ENCODE data around the gene BCAR1. TPM values are rescaled to one million over a fixed set of nuclear protein-coding genes. Genes with fewer than 3 reads are reported as not detected.

BCAR1 gene
- total RNA-seq = 10 to 100 TPM; 30.1 to 56.9 (median 40.4) TPM
- 10 to 100 TPM; 60.1 to 66.7 TPM for polyA plus RNA-seq

DNA sequence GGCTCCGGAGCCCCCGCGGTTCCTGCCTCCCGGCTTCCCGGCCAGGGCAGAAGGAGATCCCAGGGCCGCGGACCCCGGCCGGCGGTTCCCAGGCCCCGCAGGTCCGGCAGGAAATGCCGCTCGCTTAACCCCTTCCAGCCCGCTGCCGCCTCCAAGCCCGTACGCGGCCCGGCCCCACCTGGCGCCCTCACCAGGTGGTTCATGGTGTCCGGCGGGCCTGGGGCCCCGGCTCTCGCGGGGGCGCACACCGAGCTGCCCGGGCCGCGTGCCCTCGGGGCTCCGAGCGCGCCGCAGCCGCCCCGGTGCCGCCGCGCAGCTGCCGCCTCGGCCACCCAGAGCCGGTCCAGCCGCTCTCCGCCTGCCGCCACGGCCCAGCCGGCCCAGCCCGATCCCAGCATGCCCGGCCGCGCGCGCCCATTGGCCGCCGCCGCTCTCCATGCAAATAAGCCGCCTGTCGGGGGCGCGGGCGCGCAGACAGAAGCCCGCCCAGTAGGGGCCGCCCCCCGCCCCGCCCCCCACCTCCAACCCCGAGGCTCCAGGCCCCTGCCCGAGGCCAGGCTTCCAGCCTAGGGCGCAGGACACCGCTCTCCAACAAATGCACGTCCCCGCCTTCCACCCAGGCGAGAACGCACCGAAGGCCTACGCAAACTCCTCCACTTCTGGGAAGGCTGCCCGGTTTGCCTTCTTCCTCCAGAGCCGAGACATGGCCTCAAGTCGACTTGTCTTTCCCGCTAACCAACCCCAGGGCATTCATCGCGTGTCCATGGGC lies at the start of gene BCAR1:
TSS of gene BCAR1 (minus strand) at position 345 of the 769 bp plus-strand sequence. CDS start at position 203, 142 bp downstream.
- FAIRE-seq (no peak), ATAC-seq (peak; percentile 64 to 79 (median 76)), DNase-seq (peak; percentile 88 to 96 (median 90))
- H3K4me3 ChIP-seq = peak within 1 kb of the TSS; percentile 73 to 95 (median 88)
- peak within 1 kb of the TSS; percentile 95 to 99 (median 97) for H3K27ac ChIP-seq
- WGBS, 2 donors = 1% methylated on average over 53 to 84 of the region's 84 CpGs
- intact Hi-C loops (cut with DNase I) = loop anchor here in 2 of 3 donors (10.0 kb wide), 1 partner anchor 53 kb away; no protein-coding TSS in a partner anchor
- H3K4me1 ChIP-seq = peaks cover 23 to 35% (median 32%) of the 10 kb centered on the region in 3 donors
- no peaks in the 10 kb centered on the region for H3K36me3 ChIP-seq
- TF ChIP-seq, protein P1, sequence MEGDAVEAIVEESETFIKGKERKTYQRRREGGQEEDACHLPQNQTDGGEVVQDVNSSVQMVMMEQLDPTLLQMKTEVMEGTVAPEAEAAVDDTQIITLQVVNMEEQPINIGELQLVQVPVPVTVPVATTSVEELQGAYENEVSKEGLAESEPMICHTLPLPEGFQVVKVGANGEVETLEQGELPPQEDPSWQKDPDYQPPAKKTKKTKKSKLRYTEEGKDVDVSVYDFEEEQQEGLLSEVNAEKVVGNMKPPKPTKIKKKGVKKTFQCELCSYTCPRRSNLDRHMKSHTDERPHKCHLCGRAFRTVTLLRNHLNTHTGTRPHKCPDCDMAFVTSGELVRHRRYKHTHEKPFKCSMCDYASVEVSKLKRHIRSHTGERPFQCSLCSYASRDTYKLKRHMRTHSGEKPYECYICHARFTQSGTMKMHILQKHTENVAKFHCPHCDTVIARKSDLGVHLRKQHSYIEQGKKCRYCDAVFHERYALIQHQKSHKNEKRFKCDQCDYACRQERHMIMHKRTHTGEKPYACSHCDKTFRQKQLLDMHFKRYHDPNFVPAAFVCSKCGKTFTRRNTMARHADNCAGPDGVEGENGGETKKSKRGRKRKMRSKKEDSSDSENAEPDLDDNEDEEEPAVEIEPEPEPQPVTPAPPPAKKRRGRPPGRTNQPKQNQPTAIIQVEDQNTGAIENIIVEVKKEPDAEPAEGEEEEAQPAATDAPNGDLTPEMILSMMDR (IDR thresholded peaks at IDR 0.05) = no peak
- H3K9me3 ChIP-seq = no peaks in the 10 kb centered on the region
- no peaks in the 10 kb centered on the region for H3K27me3 ChIP-seq

DNA sequence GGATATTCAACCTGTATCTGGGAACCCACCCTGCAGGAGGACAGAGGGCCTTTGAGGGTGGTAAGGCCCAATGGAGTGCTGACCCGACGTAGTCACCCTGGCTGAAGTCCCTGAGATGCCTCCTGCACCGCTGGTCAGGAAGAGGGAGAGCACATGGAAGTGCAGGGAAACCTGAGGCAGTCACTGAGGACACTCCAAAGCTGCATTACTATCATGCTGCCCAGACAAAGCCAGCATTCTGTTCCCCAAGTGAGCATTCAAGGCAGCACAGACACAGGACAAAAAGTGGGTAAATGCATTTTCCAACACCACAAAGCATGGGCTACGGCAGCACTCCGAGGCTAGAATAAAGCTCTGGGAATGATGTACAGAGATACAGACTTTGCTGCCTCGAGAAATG lies 46.8 kb upstream of the BCAR1 start:
- DNase-seq = no peak
- ATAC-seq = no peak
- no peak for FAIRE-seq
- WGBS, 2 donors = 78 to 89% methylated on average over 6 of the region's 6 CpGs
- H3K4me3 ChIP-seq = no peak overlapping the region
- TF ChIP-seq, protein P1 (IDR thresholded peaks at IDR 0.05) = no peak
- no peaks in the 10 kb centered on the region for H3K9me3 ChIP-seq
- no peaks in the 10 kb centered on the region for H3K4me1 ChIP-seq
- intact Hi-C loops (cut with DNase I) = no loop called here
- H3K27ac ChIP-seq = no peak overlapping the region
- H3K27me3 ChIP-seq = no peaks in the 10 kb centered on the region
- peaks cover 0 to 24% (median 0%) of the 10 kb centered on the region in 3 donors for H3K36me3 ChIP-seq

DNA sequence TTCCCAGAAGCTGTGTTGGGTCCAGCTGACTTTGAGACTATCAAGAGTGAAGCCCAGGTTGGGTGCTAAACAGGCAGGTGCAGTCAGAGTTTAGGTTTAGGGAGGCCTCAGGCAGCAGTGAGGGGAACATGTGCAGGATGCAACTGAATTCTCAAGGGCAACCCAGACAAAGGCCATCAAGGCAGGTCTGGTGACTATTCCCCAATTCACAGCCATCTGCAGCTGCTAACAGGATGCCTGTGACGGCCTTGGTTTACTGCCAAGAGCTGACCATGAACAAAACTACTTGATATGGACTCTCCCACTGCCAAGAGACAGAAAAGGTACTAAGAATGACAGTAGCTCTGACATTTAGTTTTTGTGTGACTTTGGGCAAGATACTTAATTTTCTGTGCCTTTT lies 45.2 kb upstream of the BCAR1 start:
- H3K27ac ChIP-seq = no peak overlapping the region
- no peaks in the 10 kb centered on the region for H3K9me3 ChIP-seq
- H3K27me3 ChIP-seq = no peaks in the 10 kb centered on the region
- H3K4me1 ChIP-seq = no peaks in the 10 kb centered on the region
- peak; percentile 79 to 91 (median 88) for ATAC-seq
- FAIRE-seq = no peak
- no peak overlapping the region for H3K4me3 ChIP-seq
- H3K36me3 ChIP-seq = peaks cover 0 to 26% (median 8%) of the 10 kb centered on the region in 3 donors
- DNase-seq = peak in 4 of 6 donors; percentile 61 to 72 (median 67)
- TF ChIP-seq, protein P1 (IDR thresholded peaks at IDR 0.05) = no peak
- WGBS, 2 donors = 16 to 25% methylated on average over 1 of the region's 1 CpG
- intact Hi-C loops (cut with DNase I) = no loop called here

- Histone ChIP-seq H3K27ac (no peak overlapping the region), H3K4me3 (no peak overlapping the region), H3K27me3 (no peaks in the 10 kb centered on the region), H3K36me3 (peaks cover 0 to 13% (median 8%) of the 10 kb centered on the region in 3 donors), H3K9me3 (no peaks in the 10 kb centered on the region), H3K4me1 (no peaks in the 10 kb centered on the region)
- intact Hi-C loops (cut with DNase I) = no loop called here
- DNase-seq (no peak), FAIRE-seq (no peak), ATAC-seq (no peak)
- TF ChIP-seq, protein P1 (IDR thresholded peaks at IDR 0.05) = no peak
- WGBS, 2 donors = 96 to 98% methylated on average over 6 of the region's 6 CpGs
These were observed 43.5 kb upstream of the BCAR1 start for GRCh38 chr16:75294773-75295459.

Data from pancreas (tissue), 10 donors.